ENCODE results near the gene PNPLA1. TPM values are rescaled to one million over a fixed set of nuclear protein-coding genes. Genes with fewer than 3 reads are reported as not detected.

PNPLA1 gene
- total and polyA plus RNA-seq, 7 donors, result 0.04 to 0.05 TPM; not detected in 5

GRCh38 chr6:36330366-36330765 lies 60.5 kb downstream of the PNPLA1 start:
- TF ChIP-seq CTCF (IDR thresholded peaks at IDR 0.05), result no peak
- DNase-seq (no peak), ATAC-seq (no peak)
- intact Hi-C loops (cut with DNase I), result no loop called here
- Histone ChIP-seq H3K36me3 (ENCODE audit: insufficient read depth in 1 of 2, low read depth in 1 of 2) (no peaks in the 10 kb centered on the region), H3K27me3 (ENCODE audit: insufficient read depth in 3 of 3, low read length in 2 of 3) (peaks cover 0 to 29% (median 7%) of the 10 kb centered on the region in 3 donors), H3K9me3 (no peaks in the 10 kb centered on the region), H3K4me1 (no peaks in the 10 kb centered on the region), H3K27ac (no peak overlapping the region), H3K4me3 (no peak overlapping the region)
- 84 to 90% (median 88%) methylated on average over 14 of the region's 14 CpGs for WGBS, 3 donors

GRCh38 chr6:36331381-36331780 lies 61.5 kb downstream of the PNPLA1 start:
- 92 to 96% (median 92%) methylated on average over 6 of the region's 6 CpGs for WGBS, 3 donors
- intact Hi-C loops (cut with DNase I), result no loop called here
- TF ChIP-seq CTCF (IDR thresholded peaks at IDR 0.05), result no peak
- Histone ChIP-seq H3K27me3 (ENCODE audit: insufficient read depth in 3 of 3, low read length in 2 of 3) (peaks cover 0 to 35% (median 10%) of the 10 kb centered on the region in 3 donors), H3K4me3 (no peak overlapping the region), H3K36me3 (ENCODE audit: insufficient read depth in 1 of 2, low read depth in 1 of 2) (no peaks in the 10 kb centered on the region), H3K9me3 (no peaks in the 10 kb centered on the region), H3K27ac (no peak overlapping the region), H3K4me1 (no peaks in the 10 kb centered on the region)
- ATAC-seq, result no peak
- no peak for DNase-seq

- Histone ChIP-seq H3K27me3 (ENCODE audit: insufficient read depth in 3 of 3, low read length in 2 of 3) (peaks cover 0 to 44% (median 10%) of the 10 kb centered on the region in 3 donors), H3K27ac (no peak overlapping the region), H3K4me1 (no peaks in the 10 kb centered on the region), H3K4me3 (no peak overlapping the region), H3K36me3 (ENCODE audit: insufficient read depth in 1 of 2, low read depth in 1 of 2) (no peaks in the 10 kb centered on the region), H3K9me3 (no peaks in the 10 kb centered on the region)
- 67 to 69% (median 67%) methylated on average over 8 of the region's 8 CpGs for WGBS, 3 donors
- no peak for DNase-seq
- ATAC-seq, result no peak
- no peak for TF ChIP-seq CTCF (IDR thresholded peaks at IDR 0.05)
- intact Hi-C loops (cut with DNase I), result no loop called here
Measured at GRCh38 chr6:36333171-36333895, 63.5 kb downstream of the PNPLA1 start.

GRCh38 chr6:36333931-36334725 lies 64.3 kb downstream of the PNPLA1 start:
- intact Hi-C loops (cut with DNase I), result no loop called here
- DNase-seq, result no peak
- ATAC-seq, result peak in 1 of 4 donors; percentile 47
- Histone ChIP-seq H3K27me3 (ENCODE audit: insufficient read depth in 3 of 3, low read length in 2 of 3) (peaks cover 0 to 48% (median 10%) of the 10 kb centered on the region in 3 donors), H3K9me3 (no peaks in the 10 kb centered on the region), H3K4me3 (no peak overlapping the region), H3K36me3 (ENCODE audit: insufficient read depth in 1 of 2, low read depth in 1 of 2) (no peaks in the 10 kb centered on the region), H3K27ac (no peak overlapping the region), H3K4me1 (no peaks in the 10 kb centered on the region)
- TF ChIP-seq CTCF (IDR thresholded peaks at IDR 0.05), result no peak
- 20 to 27% (median 23%) methylated on average over 20 of the region's 20 CpGs for WGBS, 3 donors

Measured in psoas muscle (tissue), 8 donors.